Neutrophil (primary cell): ENCODE data around the gene RAB40C.
A peak's percentile ranks its signal among the peaks of the same experiment; 100 is the strongest.

Experiments
- H3K27ac ChIP-seq: fragments of 200-600 bp; sonication (generic); 2 replicates; pipeline ENCODE4 v1.5.1; 2016; ENCODE audit warnings: mild to moderate bottlenecking, moderate library complexity
- H3K27me3 ChIP-seq: fragments of 200-600 bp; sonication (generic); 2 replicates; pipeline ENCODE4 v1.6.0; 2016; ENCODE audit warnings: mild to moderate bottlenecking
- H3K36me3 ChIP-seq: fragments of 200-600 bp; sonication (generic); 2 replicates; pipeline ENCODE4 v1.5.1; 2017
- H3K4me1 ChIP-seq, 2 experiments: fragments of 200-600 bp in 1 of 2; sonication (generic) in 1 of 2; 1 replicate in 1 of 2; 2 replicates in 1 of 2; pipeline versions ENCODE4 v1.5.1 to v1.6.1; 2013 to 2016; ENCODE audit warnings: low read depth in 1 of 2, low read length in 1 of 2, mild to moderate bottlenecking in 1 of 2, moderate library complexity in 1 of 2; ENCODE audit not compliant: control insufficient read depth in 1 of 2, insufficient read depth in 1 of 2
- H3K4me3 ChIP-seq, 2 experiments: fragments of 200-600 bp in 1 of 2; sonication (generic) in 1 of 2; 1 replicate in 1 of 2; 2 replicates in 1 of 2; pipeline ENCODE4 v1.5.1; 2013 to 2016; ENCODE audit warnings: low read depth in 1 of 2, low read length in 1 of 2, mild to moderate bottlenecking in 1 of 2, moderate library complexity in 1 of 2
- H3K9me3 ChIP-seq: fragments of 200-600 bp; sonication (generic); 2 replicates; pipeline ENCODE4 v1.5.1; 2016
- TF ChIP-seq, protein P1 (sequence below): fragments of 200-600 bp; sonication (generic); IDR thresholded peaks from 2 replicates; pipeline ENCODE4 v1.5.1; 2016; ENCODE audit warnings: antibody characterized with exemption

RAB40C gene

GRCh38 chr16:649631-650030, 59.8 kb downstream of the RAB40C start:
- peaks cover 21 to 28% of the 10 kb centered on the region in 2 experiments for H3K4me1 ChIP-seq
- no peaks in the 10 kb centered on the region for H3K9me3 ChIP-seq
- TF ChIP-seq, protein P1, sequence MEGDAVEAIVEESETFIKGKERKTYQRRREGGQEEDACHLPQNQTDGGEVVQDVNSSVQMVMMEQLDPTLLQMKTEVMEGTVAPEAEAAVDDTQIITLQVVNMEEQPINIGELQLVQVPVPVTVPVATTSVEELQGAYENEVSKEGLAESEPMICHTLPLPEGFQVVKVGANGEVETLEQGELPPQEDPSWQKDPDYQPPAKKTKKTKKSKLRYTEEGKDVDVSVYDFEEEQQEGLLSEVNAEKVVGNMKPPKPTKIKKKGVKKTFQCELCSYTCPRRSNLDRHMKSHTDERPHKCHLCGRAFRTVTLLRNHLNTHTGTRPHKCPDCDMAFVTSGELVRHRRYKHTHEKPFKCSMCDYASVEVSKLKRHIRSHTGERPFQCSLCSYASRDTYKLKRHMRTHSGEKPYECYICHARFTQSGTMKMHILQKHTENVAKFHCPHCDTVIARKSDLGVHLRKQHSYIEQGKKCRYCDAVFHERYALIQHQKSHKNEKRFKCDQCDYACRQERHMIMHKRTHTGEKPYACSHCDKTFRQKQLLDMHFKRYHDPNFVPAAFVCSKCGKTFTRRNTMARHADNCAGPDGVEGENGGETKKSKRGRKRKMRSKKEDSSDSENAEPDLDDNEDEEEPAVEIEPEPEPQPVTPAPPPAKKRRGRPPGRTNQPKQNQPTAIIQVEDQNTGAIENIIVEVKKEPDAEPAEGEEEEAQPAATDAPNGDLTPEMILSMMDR: no peak
- no peaks in the 10 kb centered on the region for H3K36me3 ChIP-seq
- H3K27me3 ChIP-seq: no peaks in the 10 kb centered on the region
- peak overlapping the region; percentile 78 for H3K27ac ChIP-seq
- peak overlapping the region; percentile 80 to 84 for H3K4me3 ChIP-seq

- Histone ChIP-seq H3K4me1 (peaks cover 21 to 28% of the 10 kb centered on the region in 2 experiments), H3K9me3 (no peaks in the 10 kb centered on the region), H3K27me3 (no peaks in the 10 kb centered on the region), H3K27ac (no peak overlapping the region), H3K4me3 (no peak overlapping the region), H3K36me3 (peaks cover 6% of the 10 kb centered on the region)
- TF ChIP-seq, protein P1: no peak
Observed at GRCh38 chr16:651844-652243, 62.0 kb downstream of the RAB40C start.

- Histone ChIP-seq H3K4me3 (no peak overlapping the region), H3K4me1 (peaks cover 21 to 26% of the 10 kb centered on the region in 2 experiments), H3K9me3 (no peaks in the 10 kb centered on the region), H3K27me3 (no peaks in the 10 kb centered on the region), H3K36me3 (peaks cover 6% of the 10 kb centered on the region), H3K27ac (no peak overlapping the region)
- TF ChIP-seq, protein P1: no peak
Observed at GRCh38 chr16:652454-653305, 62.8 kb downstream of the RAB40C start.

DNA sequence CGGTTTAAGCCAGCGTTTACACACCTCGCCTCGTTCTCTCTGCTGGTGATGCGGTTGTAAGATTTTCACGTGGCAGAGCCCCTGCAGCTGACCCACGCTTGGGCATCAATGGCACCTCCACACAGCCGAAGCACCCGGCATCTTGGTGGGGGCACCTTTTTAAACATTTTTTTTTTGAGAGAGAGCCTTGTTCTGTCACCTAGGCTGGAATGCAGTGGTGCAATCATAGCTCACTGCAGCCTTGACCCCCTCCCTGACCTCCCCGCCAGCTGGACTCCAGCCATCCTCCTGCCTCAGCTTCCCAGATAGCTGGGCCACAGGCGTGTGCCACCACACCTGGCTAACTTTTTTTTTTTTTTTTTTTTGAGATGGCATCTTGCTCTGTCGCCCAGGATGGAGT, 64.2 kb downstream of the RAB40C start:
- H3K27me3 ChIP-seq: no peaks in the 10 kb centered on the region
- no peaks in the 10 kb centered on the region for H3K9me3 ChIP-seq
- no peak overlapping the region for H3K27ac ChIP-seq
- H3K36me3 ChIP-seq: peaks cover 6% of the 10 kb centered on the region
- no peak overlapping the region for H3K4me3 ChIP-seq
- H3K4me1 ChIP-seq: peaks cover 9 to 12% of the 10 kb centered on the region in 2 experiments
- TF ChIP-seq, protein P1: no peak

DNA sequence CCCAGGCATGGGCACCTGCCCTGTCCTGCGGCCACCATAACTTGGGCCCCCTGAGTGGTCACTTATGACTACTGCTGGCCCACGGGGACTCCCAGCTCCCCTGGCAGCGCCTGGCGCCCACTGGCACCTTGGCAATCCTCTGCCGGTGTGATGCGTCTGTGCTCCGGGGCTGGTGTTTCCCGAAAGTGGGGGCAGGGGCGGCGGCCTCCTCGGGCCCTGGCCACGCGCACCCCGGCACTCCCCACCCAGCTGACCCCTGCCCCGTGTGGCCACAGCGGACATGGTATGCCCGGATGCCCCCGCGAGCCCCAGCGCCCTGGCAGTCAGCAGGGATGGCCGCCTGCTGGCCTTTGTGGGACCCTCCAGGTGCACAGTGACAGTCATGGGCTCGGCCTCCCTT, 67.6 kb downstream of the RAB40C start:
- Histone ChIP-seq H3K9me3 (no peaks in the 10 kb centered on the region), H3K27ac (no peak overlapping the region), H3K27me3 (no peaks in the 10 kb centered on the region), H3K4me1 (peaks cover 9 to 13% of the 10 kb centered on the region in 2 experiments), H3K36me3 (peaks cover 6% of the 10 kb centered on the region), H3K4me3 (no peak overlapping the region)
- TF ChIP-seq, protein P1: no peak
